K562 (cell line): Measurements from ENCODE around the gene SLC45A3. TPM values are rescaled to one million over a fixed set of nuclear protein-coding genes. Genes with fewer than 3 reads are reported as not detected.

Source experiments
- ATAC-seq: fragments of 200-7000 bp; cut with Tn5 transposase; 3 replicates; pipeline ENCODE4 v1.9.1; 2020; ENCODE audit warnings: moderate library complexity
- BruUV-seq: library from RNA; stranded (reverse); fragments of 400-500 nt; replicated peaks from 2 replicates; lab custom pipeline; 2021; lab: Mats Ljungman, UMichigan
- CTCF ChIA-PET: fragments of 300-600 bp; formaldehyde crosslinking; extraction: SDS; loops from one replicate; lab custom pipeline; 2021; ENCODE audit warnings: low intra/inter-chr PET ratio; lab: Yijun Ruan, JAX
- POLR2A ChIA-PET: fragments of 300-600, 350-650 bp; sonication (Branson Sonifier 250); formaldehyde crosslinking; extraction: SDS; loops from one replicate; lab custom pipeline; 2021; ENCODE audit warnings: antibody characterized with exemption, inconsistent platforms; lab: Yijun Ruan, JAX
- DNase-seq, 4 experiments: peaks; one replicate each; pipeline versions ENCODE4 v3.0.0 to v3.0.0-alpha.2; 2011 to 2018; ENCODE audit warnings: low spot score in 3 of 4, mixed read lengths in 3 of 4; ENCODE audit errors: extremely low read depth in 1 of 4
- FAIRE-seq: peaks from 2 replicates; lab custom pipeline; 2011; peaks lifted over from hg19 to GRCh38; lab: Jason Lieb, UNC
- H2AFZ ChIP-seq: 2 replicates; pipeline ENCODE4 v1.6.0; 2011; ENCODE audit warnings: low read depth, low read length, control low read depth, inconsistent platforms
- H3K27ac ChIP-seq: fragments of 200-600 bp; 3 replicates; pipeline ENCODE4 v1.8.0; 2011; ENCODE audit warnings: low read depth, mild to moderate bottlenecking, control low read depth, inconsistent platforms, low read length, moderate library complexity, mixed read lengths; ENCODE audit errors: extremely low read depth
- H3K27me3 ChIP-seq, 2 experiments: fragments of 300-600 bp in 1 of 2; 2 replicates in 1 of 2; 3 replicates in 1 of 2; pipeline versions ENCODE4 v1.6.0 to v1.8.0; 2011; ENCODE audit warnings: inconsistent platforms in 2 of 2, low read length in 2 of 2, mild to moderate bottlenecking in 1 of 2, mixed read lengths in 1 of 2, moderate library complexity in 1 of 2; ENCODE audit not compliant: control insufficient read depth in 2 of 2, insufficient read depth in 2 of 2
- H3K36me3 ChIP-seq: fragments of 300-600 bp; 3 replicates; pipeline ENCODE4 v1.8.0; 2011; ENCODE audit warnings: mild to moderate bottlenecking, low read length, inconsistent platforms; ENCODE audit not compliant: control insufficient read depth, insufficient read depth
- H3K4me1 ChIP-seq, 2 experiments: fragments of 200-600 bp in 1 of 2; replicated peaks in 1 of 2; 2 replicates in 1 of 2; 3 replicates in 1 of 2; pipeline versions ENCODE4 v1.5.1 to v1.8.0; 2011; ENCODE audit warnings: inconsistent platforms in 2 of 2, low read length in 2 of 2, mild to moderate bottlenecking in 1 of 2, mixed read lengths in 1 of 2, moderate library complexity in 1 of 2; ENCODE audit not compliant: control insufficient read depth in 2 of 2, insufficient read depth in 2 of 2
- H3K4me2 ChIP-seq: 2 replicates; pipeline ENCODE4 v1.6.1; 2011; ENCODE audit warnings: low read length, control low read depth, inconsistent platforms, mixed read lengths; ENCODE audit not compliant: insufficient read depth
- H3K4me3 ChIP-seq: fragments of 200-600 bp; sonication (generic), shearing (Covaris generic); 2 replicates; pipeline ENCODE4 v1.5.1; 2016; ENCODE audit warnings: control low read depth, inconsistent platforms
- H3K79me2 ChIP-seq: fragments of 200-600 bp; 3 replicates; pipeline ENCODE4 v1.8.0; 2011; ENCODE audit warnings: low read length, inconsistent platforms; ENCODE audit not compliant: control insufficient read depth, insufficient read depth
- H3K9ac ChIP-seq, 2 experiments: 2 replicates each; pipeline versions ENCODE4 v1.6.0 to v1.6.1; 2011; ENCODE audit warnings: low read depth in 2 of 2, low read length in 2 of 2, control low read depth in 1 of 2, inconsistent platforms in 1 of 2, mild to moderate bottlenecking in 1 of 2, mixed read lengths in 1 of 2; ENCODE audit not compliant: insufficient read depth in 1 of 2
- H3K9me1 ChIP-seq: one replicate; pipeline ENCODE4 v1.6.0; 2011; ENCODE audit warnings: inconsistent platforms, mild to moderate bottlenecking, low read length, moderate library complexity; ENCODE audit not compliant: control insufficient read depth, insufficient read depth
- H3K9me3 ChIP-seq: replicated peaks from 2 replicates; pipeline ENCODE4 v1.5.1; 2011; ENCODE audit warnings: low read depth, low read length, inconsistent platforms; ENCODE audit not compliant: control insufficient read depth, insufficient read depth
- H4K20me1 ChIP-seq: replicated peaks from 2 replicates; pipeline ENCODE4 v1.6.1; 2011; ENCODE audit warnings: low read length, inconsistent platforms, mixed read lengths; ENCODE audit not compliant: control insufficient read depth, insufficient read depth
- CHD4 ChIP-seq: fragments of 200-600 bp; sonication (generic); IDR thresholded peaks from 3 replicates; pipeline ENCODE4 v1.6.1; 2012; ENCODE audit warnings: low read depth, mild to moderate bottlenecking, mixed read lengths, low read length, inconsistent platforms; ENCODE audit not compliant: insufficient read depth, insufficient replicate concordance, poor library complexity, severe bottlenecking
- POLR2AphosphoS2 ChIP-seq: IDR thresholded peaks from 2 replicates; pipeline ENCODE4 v1.6.1; 2012; ENCODE audit warnings: low read length, improper control_type of control experiment
- WGBS: fragments of 100-300 bp; shearing (Covaris generic); methylation state at CpG from one replicate; pipeline ENCODE4 v1.1.6; 2016; ENCODE audit warnings: low coverage, mixed read lengths; ENCODE audit not compliant: insufficient coverage; ENCODE audit errors: missing lambda C conversion rate; 5-methylcytosine and 5-hydroxymethylcytosine counted together
- in situ Hi-C: fragments of 300-500 bp; cut with MboI; formaldehyde crosslinking; loops from 4 replicates; pipeline ENCODE4 v1.15.0; 2018; ENCODE audit warnings: inconsistent platforms, mixed read lengths
- intact Hi-C: fragments of 100-400 bp; cut with micrococcal nuclease; formaldehyde crosslinking; loops from 2 replicates; pipeline ENCODE4 v1.14.2; 2022
- polyA plus RNA-seq, 8 experiments: library from polyadenylated mRNA; depleted of rRNA in 4 of 8; stranded (reverse) in 5 of 8; unstranded in 3 of 8; fragments of >200 nt; fragmentation: Nextera tagmentation in 2 of 8; fragmentation: Illumina TruSeq in 1 of 8; extraction: Ambion mirVana in 2 of 8; extraction: Trizol in 1 of 8; gene quantifications; 2 replicates each; pipeline versions ENCODE4 v1.2.1 to v1.2.3, GENCODE V29; 2011 to 2014; ENCODE audit warnings: inconsistent platforms in 1 of 8, missing spikeins in 1 of 8
- total RNA-seq, 7 experiments: library from RNA; depleted of rRNA in 6 of 7; stranded (reverse); fragments of >200 nt in 6 of 7; fragmentation: Illumina TruSeq in 2 of 7; extraction: Trizol in 2 of 7; gene quantifications; 2 replicates each; pipeline versions ENCODE4 v1.2.1 to v1.2.3, GENCODE V29; 2011 to 2021; ENCODE audit warnings: low replicate concordance in 1 of 7
- TF ChIP-seq, protein P1 (sequence below), 2 experiments: fragments of 450-650 bp; IDR thresholded peaks; 2 replicates each; pipeline ENCODE4 v1.6.1; 2016

Gene SLC45A3
- total and polyA plus RNA-seq, 9 of the 15 experiments (the other 6 are each of a cell fraction or from before 2014, with no cell fraction given), result 0.06 to 3.3 (median 1.3) TPM

DNA sequence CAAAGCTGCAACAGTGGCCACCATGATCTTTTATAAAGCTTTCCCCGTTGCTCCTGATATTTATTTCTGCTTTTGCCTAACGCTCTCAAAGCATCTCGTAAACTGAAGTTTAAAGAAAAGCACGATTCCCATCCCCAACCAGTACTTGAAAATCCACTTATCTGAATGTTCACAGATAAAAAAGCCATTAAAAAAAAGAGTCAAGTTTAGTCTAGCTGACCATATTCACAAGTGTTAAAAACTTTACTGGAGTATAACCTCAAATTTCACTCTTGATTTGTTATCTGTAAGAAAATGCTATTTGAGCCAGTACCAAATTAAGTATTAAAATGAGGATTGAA, 34.6 kb upstream of the SLC45A3 start:
- Histone ChIP-seq H3K9me3 (no peaks in the 10 kb centered on the region), H3K36me3 (peaks cover 68% of the 10 kb centered on the region), H3K4me2 (no peak overlapping the region), H2AFZ (no peak overlapping the region), H3K4me1 (peaks cover 0 to 4% of the 10 kb centered on the region in 2 experiments; a peak in 2 of 5 replicates), H4K20me1 (no peaks in the 10 kb centered on the region; the same call in 1 of the 2 replicates), H3K79me2 (no peaks in the 10 kb centered on the region), H3K9me1 (no peaks in the 10 kb centered on the region), H3K9ac (no peak overlapping the region), H3K4me3 (no peak overlapping the region), H3K27ac (no peak overlapping the region), H3K27me3 (no peaks in the 10 kb centered on the region)
- ATAC-seq (no peak), DNase-seq (no peak), FAIRE-seq (no peak)
- POLR2A ChIA-PET, result interaction anchor here (0.6 to 7.5 kb wide), 7 partner anchors 24 to 186 kb away, joined by 3 to 46 read pairs (median 3); no protein-coding TSS in a partner anchor
- WGBS, result 76% methylated on average over 4 of the region's 4 CpGs
- CTCF ChIA-PET, result no interaction called here
- intact Hi-C loops, result no loop called here
- TF ChIP-seq CHD4 (no peak), POLR2AphosphoS2 (peak; percentile 40; the same call in 1 of the 2 replicates)
- TF ChIP-seq, protein P1, sequence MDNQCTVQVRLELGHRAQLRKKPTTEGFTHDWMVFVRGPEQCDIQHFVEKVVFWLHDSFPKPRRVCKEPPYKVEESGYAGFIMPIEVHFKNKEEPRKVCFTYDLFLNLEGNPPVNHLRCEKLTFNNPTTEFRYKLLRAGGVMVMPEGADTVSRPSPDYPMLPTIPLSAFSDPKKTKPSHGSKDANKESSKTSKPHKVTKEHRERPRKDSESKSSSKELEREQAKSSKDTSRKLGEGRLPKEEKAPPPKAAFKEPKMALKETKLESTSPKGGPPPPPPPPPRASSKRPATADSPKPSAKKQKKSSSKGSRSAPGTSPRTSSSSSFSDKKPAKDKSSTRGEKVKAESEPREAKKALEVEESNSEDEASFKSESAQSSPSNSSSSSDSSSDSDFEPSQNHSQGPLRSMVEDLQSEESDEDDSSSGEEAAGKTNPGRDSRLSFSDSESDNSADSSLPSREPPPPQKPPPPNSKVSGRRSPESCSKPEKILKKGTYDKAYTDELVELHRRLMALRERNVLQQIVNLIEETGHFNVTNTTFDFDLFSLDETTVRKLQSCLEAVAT (IDR thresholded peaks at IDR 0.05), result no peak
- BruUV-seq, result no TSS peak
- in situ Hi-C loops, result loop anchor here (5.0 kb wide), 1 partner anchor 123 kb away; no protein-coding TSS in a partner anchor
